Measurements from ENCODE around the gene NTSR1.

The NTSR1 gene

GRCh38 chr20:62772990-62773844, 64.6 kb downstream of the NTSR1 start:
- no peak for DNase-seq

DNA sequence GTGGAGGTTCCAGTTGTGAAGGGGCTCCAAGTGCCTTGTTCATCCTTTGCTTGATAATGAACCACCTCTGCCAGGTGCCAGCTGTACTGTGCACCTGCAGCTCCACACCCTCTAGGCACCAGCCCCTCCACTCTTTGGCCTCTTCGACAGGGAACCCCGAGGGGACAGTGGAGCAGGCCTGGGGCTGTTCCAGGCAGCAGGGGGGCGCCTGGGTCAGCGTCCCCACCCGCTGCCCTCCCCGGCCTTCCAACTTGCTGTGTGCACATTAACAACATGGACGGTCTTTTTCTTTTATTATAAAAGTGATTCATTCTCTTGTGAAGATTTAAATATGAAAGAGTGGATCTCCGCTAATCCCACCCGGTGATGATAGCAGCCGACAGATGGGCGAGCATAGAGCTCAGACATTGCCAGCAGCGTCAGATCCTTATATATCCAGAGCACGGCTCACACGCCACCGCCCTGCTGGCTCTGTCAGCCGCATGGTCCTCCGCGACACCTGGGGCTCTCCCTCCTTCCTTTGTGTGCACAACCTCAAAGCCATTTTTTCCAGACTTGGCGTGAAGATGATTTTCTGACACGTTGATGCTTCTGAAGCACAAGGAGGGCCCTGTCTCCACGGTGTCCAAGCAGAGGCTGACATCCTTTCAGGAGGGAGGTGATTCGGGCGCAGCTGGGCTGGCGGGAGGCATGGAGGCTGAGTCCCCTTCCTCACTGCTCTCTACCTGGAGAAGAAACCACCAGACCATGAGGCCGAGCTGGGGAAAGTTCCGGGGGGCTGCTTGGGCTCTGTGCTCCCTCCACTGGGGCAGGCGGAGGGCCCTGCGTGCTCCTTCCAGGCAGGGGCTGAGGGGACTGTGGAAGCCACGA, 65.4 kb downstream of the NTSR1 start:
- DNase-seq = no peak

DNA sequence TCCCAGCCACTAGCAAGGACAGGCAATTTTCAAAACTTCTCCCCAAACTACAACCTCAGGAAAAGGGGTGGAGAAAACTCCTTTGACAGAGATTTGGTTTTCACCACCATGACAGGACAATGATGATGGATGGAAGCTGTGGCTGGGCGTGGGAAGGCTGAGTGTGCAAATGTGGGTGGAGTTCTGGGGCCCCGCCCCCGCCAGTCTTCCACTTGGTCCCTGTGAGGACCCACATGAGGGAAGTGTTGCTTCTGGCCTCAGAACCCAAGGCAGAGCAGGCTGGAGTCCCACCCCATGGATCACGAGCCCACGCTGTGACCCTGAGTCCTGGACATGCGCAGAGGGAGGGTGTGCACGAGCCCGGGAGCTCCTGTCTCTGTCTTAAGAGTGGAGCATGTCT, 66.1 kb downstream of the NTSR1 start:
- DNase-seq = peak; percentile 59 to 71

- DNase-seq = no peak
Measured at GRCh38 chr20:62775206-62775605, 66.6 kb downstream of the NTSR1 start.

DNA sequence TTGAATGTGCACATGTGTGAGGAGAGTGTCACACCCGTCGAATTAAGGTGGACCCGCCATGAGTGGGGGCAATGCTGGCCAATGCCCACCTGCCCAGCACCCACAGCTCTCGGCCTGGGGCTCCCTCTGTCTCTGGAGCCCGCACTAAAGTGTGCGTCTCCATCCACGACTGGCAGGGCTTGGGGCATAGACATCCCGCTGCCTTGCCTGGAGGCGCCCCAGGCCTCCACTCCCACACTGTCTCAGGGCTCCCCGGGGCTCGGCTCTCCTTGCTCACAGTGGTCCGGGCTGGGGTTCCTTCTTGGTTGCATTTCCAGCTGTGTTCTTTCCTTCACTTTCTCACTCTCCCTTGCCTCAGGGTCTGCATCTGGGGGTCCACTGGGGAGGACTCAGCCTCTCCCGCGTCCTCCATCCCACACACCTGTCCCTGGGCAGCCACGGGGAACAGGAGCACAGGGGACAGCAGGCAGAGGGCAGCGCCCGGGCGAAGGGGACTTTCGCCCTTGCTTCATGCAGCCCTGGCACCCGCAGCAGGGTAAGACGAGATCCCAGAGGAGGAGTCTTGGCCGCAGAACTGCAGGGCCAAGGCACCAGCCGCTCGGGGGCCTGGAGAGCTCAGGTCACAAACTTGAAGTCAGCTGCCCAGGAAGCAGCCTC, 67.5 kb downstream of the NTSR1 start:
- DNase-seq = no peak

GRCh38 chr20:62776692-62777527, 68.3 kb downstream of the NTSR1 start:
- no peak for DNase-seq

DNA sequence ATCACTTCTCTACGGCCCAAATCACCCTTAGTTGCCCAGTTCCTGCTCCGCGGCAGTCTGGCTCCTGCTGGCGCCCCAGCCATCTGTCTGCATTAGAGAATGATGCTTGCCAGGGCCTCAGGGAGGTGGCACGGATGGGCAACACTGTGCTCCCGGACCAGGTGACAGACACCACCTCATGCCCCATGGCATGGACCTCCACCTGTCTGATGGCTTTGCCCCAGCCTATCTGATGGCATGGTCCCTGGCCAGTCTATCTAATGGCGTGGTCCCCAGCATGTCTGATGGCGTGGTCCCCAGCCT, 68.8 kb downstream of the NTSR1 start:
- DNase-seq = no peak

- DNase-seq = no peak
Measured at GRCh38 chr20:62778058-62778457, 69.4 kb downstream of the NTSR1 start.

GRCh38 chr20:62778601-62779416, 70.2 kb downstream of the NTSR1 start:
- DNase-seq = no peak

DNA sequence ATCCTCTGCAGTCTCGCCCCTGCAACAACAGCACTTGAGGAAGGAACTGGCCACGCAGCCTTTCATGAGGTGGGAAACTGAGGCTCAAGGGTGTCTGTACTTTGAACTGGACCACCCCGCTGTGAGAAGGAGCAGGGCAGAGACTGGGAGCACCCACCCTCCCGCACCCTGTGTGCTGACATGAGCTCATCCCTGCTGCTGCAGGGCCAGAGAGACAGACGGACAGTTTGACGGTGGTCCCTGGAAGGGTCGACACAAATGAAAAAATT, 70.7 kb downstream of the NTSR1 start:
- no peak for DNase-seq

- no peak for DNase-seq
Measured at GRCh38 chr20:62780204-62780603, 71.6 kb downstream of the NTSR1 start.

GRCh38 chr20:62780696-62781095, 72.1 kb downstream of the NTSR1 start:
- no peak for DNase-seq

DNA sequence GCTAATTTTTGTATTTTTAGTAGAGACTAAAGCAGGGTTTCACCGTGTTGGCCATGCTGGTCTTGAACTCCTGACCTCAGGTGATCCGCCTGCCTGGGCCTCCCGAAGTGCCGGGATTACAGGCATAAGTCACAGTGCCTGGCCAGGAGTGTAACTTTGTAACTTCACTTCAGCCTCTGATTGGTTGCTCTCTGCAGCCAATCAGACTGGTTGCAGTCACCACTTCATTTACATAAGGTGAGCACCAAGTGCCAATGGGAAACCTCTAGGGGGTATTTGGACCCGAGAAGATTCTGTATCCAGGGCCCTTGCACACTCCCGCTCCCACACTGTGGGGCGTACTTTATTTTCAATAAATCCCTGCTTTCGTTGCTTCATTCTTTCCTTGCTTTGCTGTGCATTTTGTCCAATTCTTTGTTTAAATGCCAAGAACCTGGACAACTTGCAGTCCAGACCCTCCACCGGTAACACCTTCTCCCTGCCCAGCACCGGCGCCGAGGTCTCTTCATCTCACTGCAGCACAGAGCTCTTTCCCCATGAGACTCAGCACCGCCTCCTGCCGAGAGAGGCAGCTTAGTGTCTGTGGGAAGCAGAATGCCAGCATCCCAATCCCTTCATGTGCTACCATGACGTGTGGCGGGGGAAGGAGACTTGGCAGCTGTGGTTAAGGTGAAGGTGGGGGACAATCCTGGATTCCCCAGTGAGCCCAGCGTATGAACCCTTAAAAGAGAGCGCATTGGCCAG, 73.7 kb downstream of the NTSR1 start:
- no peak for DNase-seq

GRCh38 chr20:62782893-62783278, 74.2 kb downstream of the NTSR1 start:
- no peak for DNase-seq

- no peak for DNase-seq
Measured at GRCh38 chr20:62784497-62784896, 75.9 kb downstream of the NTSR1 start.

- DNase-seq = no peak
Measured at GRCh38 chr20:62785393-62785792, 76.8 kb downstream of the NTSR1 start.

DNA sequence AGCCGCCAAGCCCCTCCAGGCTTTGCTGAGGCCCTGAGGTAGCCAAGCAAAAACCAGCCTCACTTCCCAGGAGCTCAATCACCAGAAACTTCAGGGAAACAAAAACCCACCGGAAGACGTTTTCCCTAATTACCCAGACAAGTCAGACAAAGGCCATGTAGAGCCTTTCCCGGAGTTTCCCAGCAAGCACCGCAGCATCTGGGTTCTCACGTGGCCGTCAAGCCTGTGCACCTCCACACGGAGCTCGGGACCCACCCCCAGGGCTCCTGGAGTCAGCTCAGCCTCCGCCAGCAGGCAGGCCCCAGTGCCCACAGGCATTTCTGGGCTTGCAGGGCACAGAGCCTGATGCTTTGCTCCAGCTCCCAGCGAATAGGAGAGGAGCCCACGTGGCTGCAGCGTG, 77.5 kb downstream of the NTSR1 start:
- no peak for DNase-seq

DNA sequence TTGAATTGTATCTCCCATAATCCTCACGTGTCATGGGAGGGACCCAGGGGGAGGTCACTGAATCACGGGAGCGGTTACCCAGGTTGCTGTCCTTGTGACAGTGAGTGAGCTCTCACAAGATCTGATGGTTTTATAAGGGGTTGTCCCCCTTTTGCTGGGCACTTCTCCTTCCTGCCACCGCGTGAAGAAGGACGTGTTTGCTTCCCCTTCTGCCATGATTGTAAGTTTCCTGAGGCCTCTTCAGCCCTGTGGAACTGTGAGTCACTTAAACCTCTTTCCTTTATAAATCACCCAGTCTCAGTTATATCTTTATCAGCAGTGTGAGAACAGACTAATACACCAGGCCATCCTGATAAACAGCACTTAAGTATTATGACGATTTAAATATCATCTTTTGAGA, 78.7 kb downstream of the NTSR1 start:
- DNase-seq = peak; percentile 63 to 66

DNA sequence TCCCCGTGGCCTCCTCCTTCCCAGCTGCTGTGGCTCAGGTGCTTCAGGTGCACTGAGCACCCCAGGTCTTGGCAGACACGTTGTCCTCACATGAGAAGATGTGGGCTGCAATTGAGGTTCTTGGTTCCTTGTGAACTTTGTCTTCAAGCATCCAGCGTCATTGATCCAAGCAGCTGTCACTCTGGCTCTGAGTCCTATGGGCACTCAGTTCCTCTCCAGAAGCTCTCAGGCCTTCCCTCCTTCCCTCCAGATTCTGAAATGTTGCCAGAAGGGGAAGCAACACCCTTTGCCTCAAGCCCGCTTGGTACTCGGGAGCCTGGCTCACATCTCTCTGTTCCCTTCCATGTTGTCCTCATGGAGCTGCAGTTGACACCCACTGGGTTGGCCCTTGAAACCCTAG, 79.2 kb downstream of the NTSR1 start:
- DNase-seq = peak in 1 of 2 donors; percentile 69

GRCh38 chr20:62788607-62789006, 80.0 kb downstream of the NTSR1 start:
- DNase-seq = no peak

DNA sequence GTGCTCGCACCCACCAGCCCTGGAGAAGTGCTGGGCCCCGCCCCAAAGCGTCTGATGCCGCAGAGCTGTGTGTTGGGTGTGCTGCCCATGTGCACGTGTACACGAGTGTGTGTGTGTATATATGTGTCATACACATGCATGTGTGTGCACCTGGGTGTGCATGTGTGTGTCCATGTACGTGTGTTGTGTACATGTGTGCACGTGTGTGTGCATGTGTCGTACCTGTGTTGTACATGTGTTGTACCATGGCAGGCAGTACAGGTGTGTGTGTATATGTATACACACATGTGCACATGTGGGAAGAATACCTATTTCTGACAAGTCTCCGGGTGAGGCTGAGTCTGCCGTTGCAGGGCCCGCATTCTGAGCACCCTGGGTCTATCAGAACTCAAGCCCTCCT, 81.4 kb downstream of the NTSR1 start:
- no peak for DNase-seq

Measured in inflammatory macrophage (primary cell).